Spleen (tissue), 7 donors: ENCODE results near the gene NKX6-2.

Experiments used
- CTCF ChIP-seq, 11 experiments: fragments of 200-600 bp in 7 of 11; fragments of 450-650 bp in 4 of 11; sonication (generic) in 4 of 11; IDR thresholded peaks in 8 of 11; conservative IDR thresholded peaks in 3 of 11; 1 replicate in 7 of 11; 2 replicates in 4 of 11; pipeline versions ENCODE4 v1.4.0 to v1.8.0; 2016 to 2021; ENCODE audit warnings: antibody characterized with exemption in 11 of 11, inconsistent platforms in 4 of 11, mild to moderate bottlenecking in 1 of 11
- POLR2A ChIP-seq, 3 donors: fragments of 450-650 bp; IDR thresholded peaks; one replicate each; pipeline ENCODE4 v1.5.1; 2017; ENCODE audit warnings: antibody characterized with exemption in 3 of 3, mild to moderate bottlenecking in 1 of 3
- POLR2AphosphoS5 ChIP-seq, 3 donors: sonication (generic); formaldehyde crosslinking; IDR thresholded peaks; one replicate each; pipeline ENCODE4 v1.5.1; 2017; ENCODE audit warnings: antibody characterized with exemption in 3 of 3
- donor health status: DM: no; HTN: no; CAD: no; lungs with moderate emphysema.
- donor health status: DM: no; HTN: no; CAD: no.
- donor health status: DM: no; HTN: no; CAD: no.

GRCh38 chr10:132829403-132829802 is 43.5 kb upstream of the NKX6-2 start:
- TF ChIP-seq POLR2A (IDR thresholded peaks at IDR 0.05), result no peak
- TF ChIP-seq CTCF (IDR thresholded peaks at IDR 0.05 in 8 of 11, conservative IDR thresholded peaks at IDR 0.05 in 3 of 11), result no peak
- TF ChIP-seq POLR2AphosphoS5 (IDR thresholded peaks at IDR 0.05), result no peak
